H4 (cell line): ENCODE measurements around the gene UBA52. TPM values are rescaled to one million over a fixed set of nuclear protein-coding genes. Genes with fewer than 3 reads are reported as not detected.
"Not testable (repeated sequence)": the region's sequence is repeated elsewhere in the genome, so short reads cannot be mapped to it uniquely, and the experiment has no call there.

Source experiments
- DNase-seq: peaks from one replicate; pipeline ENCODE4 v3.0.0-alpha.2; 2015; ENCODE audit warnings: low spot score
- total RNA-seq: library from RNA; depleted of rRNA; stranded (reverse); fragments of >200 nt; shearing (Covaris generic); gene quantifications from 2 replicates; pipeline ENCODE4 v1.2.3, GENCODE V29; 2014; rRNA removed

The UBA52 gene
- 2,104 and 2,108 TPM in 2 replicates for total RNA-seq

DNA sequence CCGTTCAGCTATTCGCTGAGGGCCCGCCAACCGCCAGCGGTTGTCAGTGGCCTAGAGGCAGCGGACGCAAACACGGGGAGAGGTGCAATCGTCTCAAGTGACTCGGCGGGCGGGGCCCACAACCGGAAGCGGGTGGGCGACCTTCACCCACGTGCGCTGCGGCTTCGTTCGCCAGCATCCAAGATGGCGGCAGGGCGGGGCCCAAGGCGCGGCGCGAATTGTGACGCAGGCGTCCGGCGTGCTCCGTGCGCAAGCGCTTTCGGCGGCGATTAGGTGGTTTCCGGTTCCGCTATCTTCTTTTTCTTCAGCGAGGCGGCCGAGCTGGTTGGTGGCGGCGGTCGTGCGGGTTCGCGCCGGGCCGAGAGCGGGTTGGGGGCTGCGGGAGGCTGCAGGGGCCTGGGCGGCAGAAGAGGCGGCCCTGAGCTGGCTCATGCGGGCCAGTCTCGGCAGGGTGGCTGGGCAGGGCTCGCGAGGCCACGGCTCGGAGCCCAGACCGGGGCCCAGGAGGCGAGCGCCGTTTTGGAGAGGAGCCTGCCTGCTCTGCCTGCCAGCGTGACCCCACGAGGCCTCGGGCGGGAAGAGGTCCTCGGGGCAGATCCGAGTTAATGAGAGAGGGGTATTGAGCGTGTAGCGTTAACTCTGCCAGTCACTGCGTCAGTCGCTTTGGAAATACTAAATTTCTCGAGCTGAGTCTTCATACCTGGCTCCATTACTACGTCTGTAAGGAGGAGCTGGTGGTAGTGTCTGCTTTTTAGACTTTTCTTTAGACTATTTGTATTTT, at the start of gene UBA52:
Gene UBA52, plus strand, starts transcription at position 294 of the 781 bp plus-strand sequence. CDS start 1,444 bp downstream, outside the sequence.
- DNase-seq, result peak; percentile 97

DNA sequence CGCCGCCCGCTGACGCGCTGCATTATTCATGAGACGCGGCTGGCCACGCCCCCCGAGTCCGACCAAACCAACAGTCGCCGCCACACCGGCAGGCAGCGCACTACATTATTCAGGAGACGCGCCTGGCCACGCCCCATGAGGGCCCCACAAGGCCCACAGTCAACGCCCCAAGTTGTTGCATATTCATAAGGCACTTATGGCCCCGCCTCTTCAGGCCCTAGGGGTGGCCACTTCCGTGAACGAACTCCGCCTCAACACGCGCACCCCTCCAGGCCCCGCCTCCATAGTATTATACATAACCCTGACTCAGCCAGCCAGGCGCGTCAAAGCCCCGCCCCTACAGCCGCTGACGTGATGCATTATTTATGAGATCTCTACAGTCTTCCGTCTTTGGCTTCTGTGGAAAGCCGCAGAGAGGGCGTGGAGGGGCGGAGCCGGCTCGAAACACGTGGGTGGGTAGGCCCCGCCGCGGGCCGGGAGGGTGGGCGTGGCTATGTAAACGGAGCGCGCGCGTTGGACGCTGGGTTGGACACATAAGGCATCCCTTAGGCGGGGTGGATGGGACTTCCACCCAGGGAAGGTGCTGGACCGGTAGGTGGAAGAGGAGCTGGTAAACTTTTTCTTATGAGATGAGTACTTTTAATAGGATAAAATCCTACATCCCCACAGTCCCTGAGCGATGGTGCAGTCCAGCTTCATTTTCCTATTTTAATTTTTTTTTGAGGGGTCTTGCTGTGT, 49.4 kb upstream of the UBA52 start:
- peak; percentile 100 for DNase-seq

DNA sequence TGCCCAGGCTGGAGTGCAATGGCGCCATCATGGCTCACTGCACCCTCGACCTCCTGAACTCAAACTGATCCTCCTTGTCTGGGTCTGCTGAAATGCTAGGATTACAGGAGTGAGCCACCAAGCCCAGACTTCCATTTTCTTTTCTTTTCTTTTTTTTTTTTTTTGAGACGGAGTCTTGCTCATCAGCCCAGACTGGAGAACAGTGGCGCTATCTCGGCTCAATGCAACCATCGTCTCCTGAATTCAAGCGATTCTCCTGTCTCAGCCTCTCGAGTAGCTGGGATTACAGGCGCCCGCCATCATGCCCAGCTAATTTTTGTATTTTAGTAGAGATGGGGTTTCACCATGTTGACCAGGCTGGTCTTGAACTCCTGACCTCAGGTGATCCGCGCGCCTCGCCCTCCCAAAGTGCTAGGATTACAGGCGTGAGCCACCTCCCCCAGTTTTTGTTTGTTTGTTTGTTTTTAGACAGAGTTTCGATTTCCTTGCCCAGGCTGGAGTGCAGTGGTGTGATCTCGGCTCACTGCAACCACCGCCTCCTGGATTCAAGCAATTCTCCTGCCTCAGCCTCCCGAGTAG, 48.7 kb upstream of the UBA52 start:
- DNase-seq, result not testable (repeated sequence)

DNA sequence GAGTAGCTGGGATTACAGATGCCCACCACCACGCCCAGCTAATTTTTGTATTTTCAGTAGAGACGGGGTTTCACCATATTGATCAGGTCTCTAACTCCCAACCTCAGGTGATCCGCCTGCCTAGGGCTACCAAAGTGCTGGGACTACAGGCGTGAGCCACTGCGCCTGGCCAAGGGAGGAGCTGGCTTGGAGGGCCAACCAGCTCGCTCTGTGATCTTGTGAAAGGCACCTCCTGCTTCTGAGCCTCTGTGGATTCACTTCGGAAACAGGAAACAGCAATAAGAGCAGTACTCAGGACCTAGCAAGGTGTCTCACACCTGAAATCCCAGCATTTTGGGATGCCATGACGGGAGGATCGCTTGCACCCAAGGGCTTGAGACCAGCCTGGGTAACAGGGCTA, 47.8 kb upstream of the UBA52 start:
- no peak for DNase-seq

DNA sequence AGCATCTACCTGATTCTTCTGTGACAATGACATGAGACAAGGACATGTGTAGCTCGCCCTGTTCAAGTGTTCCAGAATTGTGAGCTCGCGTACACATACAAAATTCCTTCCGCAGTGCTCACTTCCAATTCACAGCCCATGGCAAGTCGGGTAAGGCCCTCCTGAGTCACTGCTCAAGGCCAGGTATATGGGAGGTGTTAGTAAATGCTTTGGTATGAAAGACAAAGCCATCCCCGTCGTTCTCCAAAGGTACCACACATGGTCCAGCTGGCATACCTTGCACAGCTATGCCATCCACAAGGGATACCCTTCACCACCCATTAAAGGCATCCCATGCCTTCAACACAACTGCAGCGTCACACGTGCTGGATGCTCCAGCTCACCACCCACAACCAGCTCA, 45.3 kb upstream of the UBA52 start:
- no peak for DNase-seq

DNA sequence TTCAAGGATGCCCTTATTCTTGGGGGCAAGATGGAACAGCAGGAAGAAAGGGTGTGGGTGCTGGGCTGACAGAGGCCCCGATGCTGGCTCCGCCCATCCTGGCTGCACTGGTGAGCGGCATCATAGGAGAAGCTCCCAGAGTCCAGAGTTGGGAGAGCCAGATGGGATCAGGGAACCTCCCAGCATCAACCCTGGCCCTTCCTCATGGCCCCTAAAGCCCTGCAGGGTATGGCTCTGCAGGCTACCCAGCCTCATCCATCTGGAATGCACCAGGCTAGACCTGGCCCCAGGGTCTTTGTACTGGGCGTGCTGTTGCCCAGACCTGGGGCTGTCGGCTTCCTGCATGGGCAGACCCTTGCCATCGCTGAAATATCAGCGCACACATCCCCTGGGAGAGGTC, 41.9 kb upstream of the UBA52 start:
- no peak for DNase-seq

DNA sequence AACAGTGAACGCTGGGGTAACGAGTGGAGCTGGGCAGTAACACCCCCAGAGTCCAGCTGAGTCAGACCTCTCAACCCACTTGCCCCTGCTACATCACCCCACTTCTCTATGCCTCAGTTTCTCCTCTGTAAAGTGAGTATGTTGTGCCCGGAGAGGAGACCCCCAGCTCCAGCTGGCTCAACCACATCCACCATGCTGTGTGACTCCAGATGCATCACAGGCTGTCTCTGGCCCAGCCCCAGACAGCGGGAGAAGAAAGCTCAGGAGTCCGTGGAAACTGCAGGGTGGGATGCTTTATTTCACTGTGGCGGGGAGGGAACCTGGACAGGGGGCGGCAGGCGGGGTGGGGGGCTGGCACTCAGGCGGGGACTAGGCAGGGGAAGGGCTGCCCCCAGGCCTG, 40.2 kb upstream of the UBA52 start:
- DNase-seq, result no peak

DNA sequence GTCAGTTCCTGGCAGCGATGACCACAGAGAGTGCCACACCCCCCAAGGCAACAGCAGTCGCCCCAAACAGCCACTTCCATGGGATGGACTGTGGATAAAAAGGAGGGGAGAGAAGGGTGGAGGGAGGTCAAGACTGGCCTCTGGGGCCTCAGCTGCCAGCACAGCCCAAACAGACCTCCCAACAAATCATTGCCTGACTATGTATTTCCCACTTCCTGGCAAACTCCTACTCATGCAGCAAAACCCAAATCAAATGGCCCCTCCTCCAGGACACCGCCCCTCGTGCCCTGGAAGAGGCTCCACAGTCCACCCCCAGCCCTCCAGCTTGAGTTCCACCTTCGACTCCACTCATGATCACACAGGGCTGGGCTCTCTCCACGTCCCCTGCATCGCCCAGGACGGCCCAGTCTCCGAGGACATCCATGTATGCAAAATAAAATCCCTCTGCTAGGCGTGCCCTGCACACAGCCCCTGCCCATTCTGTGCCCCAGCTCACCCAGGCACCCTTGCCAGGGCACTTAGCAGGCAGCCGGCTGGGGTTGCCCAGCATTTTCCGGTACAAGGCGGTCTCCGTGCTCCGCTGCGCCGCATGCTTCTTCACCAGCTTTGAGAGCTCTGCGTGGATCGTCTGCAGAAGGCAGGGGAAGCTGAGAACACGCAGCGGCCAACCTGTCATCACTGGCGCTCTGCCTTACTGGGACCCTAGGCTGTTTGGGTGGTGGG, 39.3 kb upstream of the UBA52 start:
- DNase-seq, result no peak

DNA sequence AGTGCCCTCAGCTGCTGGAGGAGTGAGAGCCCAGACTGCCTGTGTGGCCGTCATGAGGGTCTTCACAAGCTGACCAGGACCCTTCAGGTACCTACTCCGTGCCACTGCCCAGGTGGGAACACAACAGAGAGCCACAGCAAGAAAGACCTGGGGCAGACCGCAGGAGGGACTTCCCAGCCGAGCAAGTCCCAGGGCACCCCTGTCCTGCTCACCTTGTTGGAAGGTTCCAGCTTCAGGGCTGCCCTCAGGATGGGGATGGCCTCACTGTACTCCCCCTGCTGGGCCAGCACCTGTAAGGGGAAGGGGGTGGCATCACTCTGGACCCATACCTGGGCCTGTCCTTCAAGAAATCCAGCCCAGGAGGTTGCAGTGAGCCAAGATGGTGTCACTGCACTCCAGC, 38.6 kb upstream of the UBA52 start:
- DNase-seq, result no peak

DNA sequence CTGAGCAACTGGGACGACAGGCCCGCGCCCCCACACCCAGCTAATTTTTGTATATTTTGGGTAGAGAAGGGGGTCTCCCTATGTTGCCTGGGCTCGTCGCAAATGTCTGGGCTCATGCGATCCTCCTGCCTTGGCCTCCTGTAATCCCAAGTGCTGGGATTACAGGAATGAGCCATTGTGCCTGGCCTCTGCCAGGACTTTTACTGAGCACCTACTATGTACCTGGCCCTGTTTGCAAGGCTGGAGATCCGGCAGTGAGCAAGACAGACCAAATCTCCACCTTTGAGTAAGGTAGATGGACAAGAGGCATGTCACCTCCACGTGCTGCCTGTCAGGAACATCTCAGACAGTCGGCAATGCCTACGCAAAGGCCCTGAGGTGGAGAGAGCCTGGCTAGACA, 35.2 kb upstream of the UBA52 start:
- no peak for DNase-seq

DNA sequence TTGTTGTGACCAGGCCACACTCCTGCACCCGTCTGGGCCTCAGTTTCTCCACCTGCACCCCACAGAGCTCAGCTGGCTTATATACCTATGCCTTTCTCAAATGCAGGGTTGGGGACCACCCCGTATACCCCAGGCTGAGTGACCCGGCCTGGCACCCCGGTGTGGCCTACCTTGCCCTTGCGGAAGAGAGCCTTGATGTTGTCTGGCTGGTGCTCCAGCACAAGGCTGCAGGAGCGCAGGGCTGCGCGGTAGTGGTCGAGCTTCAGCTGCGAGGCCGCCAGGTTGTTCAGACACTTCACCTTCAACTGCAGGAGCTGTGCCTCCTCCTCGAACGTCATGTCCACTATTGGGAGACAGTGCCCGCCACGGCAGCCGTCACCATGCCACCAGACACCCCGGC, 34.2 kb upstream of the UBA52 start:
- no peak for DNase-seq

DNA sequence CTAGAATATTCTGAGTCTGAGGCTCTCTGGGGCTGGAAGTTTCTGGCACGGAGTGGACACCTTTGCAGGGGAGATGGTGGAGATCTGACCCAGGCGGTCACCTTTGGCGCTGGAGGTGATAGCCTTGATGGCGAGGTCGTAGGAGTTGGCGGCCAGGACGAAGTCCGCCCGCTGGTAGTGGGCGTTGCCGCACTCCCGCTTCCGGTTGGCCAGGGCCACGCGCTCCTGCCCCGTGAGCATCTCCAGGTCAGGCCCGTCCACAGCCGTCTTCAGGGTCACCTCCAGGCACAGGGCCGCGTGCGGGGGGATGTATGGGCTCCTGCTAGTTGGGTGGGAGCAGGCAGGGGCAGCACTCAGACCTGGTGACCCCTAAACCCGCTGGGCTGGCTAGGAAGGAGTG, 33.5 kb upstream of the UBA52 start:
- DNase-seq, result no peak

DNA sequence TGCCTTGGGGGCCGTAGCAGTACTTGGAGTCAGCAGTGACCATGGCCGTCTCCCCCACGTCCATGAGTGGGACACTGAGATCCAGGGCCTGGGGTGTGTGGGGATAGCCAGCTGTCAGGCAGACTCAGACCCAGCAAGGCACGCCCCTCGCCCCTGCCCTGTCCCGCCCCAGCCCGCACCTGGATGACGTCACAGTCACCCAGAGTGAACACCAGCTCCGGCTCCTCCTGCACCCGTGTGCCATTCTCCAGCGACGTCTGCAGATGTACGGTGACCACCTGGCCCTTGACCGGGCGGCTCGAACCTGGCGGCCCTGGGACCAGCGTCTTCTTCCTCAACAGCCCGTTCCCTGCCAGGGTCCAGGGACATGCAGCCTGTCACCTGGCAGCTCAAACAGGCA, 32.3 kb upstream of the UBA52 start:
- no peak for DNase-seq

DNA sequence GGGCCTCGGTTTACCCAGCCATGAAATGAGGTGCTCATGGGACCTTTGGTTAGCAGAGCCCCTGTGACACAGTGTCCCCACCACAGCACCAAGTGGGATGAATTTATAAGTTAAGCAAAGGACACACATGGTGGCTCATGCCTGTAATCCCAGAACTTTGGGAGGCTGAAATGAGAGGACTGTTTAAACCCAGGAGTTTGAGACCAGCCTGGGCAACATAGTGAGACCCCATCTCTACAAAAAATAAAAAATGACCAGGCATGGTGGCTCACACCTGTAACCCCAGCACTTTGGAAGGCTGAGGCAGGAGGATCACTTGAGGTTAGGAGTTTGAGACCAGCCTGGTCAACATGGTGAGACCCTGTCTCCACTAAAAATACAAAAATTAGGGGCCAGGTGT, 31.5 kb upstream of the UBA52 start:
- not testable (repeated sequence) for DNase-seq

DNA sequence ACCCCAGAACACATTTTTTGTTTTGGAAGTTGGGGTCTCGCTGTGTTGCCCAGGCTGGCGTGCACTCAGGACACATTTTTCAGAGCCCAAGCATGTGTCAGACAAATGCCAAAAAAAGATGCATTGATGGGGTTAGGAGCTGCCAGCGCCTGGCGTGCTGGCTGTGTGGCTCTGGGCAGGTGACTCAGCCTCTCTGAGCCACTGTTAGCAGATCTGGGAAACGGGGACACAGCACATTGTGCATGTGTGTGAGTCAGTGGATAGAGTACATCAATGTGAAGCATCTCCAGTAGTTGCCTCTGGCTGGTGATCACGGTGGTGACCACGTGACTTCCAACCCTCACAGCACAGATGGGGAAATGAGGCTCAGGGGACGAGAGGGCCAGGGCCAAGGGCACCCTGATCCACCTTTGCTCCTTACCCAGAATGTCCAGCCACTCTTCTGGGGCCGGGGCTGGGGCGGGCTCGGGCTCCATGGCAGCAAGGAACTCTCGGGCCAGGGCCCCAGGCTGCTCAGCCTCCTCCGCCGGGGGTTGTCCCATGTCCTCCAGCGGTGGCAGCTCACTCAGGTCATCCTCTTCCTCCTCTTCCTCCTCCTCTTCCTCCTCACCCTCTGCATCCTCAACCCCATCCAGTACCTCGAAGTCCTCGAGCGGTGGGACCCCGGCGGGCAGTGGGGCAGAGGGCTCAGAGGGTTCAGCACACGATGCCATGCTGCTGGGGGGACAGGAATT, 30.2 kb upstream of the UBA52 start:
- no peak for DNase-seq

DNA sequence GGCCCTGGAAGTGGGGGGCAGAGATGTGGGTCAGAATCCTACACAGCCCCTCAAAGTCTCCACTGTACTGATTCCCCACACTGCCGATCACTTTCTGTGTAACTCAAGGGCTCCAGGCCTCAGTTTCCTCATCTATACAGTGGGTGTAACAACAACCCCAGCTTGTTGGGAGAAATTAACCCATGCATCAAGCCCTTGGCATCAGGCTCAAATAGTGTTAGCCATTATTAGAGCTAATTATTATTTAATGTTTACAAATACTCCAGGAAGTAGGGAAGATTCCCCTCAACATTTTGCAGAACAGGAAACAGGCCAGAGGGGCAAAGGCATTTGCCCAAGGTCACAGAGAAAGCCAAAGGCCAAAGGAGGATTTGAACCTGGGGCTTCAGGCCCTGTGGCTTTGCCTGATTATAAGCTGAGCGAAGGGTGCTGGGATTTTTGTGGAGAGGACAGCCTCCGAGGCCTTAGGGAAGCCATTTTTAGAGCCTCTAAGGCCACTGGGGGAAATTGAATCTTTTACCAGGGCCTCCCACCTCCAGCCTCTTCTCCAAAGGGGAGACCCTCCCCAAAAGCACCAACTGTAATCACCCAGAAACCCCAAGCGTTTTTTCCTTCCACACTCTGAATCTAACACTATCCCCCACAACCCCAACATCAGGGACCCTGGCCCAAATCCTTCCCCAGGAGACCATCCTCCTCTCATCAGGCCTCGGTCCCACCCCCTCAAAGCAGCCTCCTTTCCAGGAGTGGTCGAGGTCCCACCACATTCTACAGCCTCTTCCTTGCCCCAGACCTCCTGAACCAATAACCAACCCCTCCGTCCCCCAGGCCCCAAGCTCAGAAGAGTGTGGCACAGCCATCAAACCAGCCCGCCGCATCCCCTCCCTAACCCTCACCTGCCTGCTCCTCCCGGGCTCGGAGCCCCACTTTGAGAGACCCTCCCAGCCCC, 29.4 kb upstream of the UBA52 start:
- DNase-seq, result no peak

DNA sequence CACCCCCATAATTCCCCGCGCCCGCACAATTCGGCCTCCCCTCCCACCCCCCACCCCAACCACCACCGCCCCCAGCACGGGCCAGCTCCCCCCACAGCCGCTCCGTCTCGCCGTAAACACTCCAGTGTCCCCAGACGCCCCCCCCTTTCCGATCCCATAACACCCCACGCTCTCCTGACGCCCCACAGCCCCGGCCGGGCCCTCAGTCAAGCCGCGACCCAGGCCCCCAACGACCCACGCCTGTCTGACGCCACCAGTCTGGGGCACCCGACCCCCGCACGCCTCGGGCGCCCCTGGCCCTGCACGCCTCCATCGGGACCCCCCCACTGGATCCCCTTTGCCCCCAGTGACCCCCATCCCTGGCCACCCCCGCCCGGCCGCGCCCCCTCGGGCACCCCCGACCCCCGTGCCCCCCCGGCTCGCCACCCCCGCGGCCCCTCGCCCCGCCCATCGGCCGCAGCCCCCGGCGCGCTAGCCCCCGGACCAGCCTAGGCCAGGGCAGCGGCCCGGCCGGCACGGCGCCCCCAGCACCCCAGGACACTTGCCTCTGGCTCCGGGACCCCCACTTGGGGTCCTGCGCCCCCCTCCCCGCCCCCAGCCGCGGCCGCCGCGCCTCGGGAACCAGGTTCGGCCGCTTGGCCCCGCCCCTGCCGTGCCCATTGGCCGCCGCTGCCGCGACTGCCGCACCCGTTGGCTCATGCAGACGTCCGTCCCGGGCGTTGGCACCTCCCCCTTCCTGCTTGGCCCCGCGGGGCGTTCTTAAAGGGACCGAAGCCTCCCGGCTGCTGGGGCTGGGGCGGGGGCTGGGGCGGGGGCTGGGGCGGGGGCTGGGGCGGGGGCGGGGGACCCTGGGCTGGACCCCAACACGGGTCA, 28.5 kb upstream of the UBA52 start, which contains the start of gene FKBP8:
Gene FKBP8, minus strand, starts transcription at position 633 of the 873 bp plus-strand sequence. CDS start 1,603 bp downstream, outside the sequence.
- DNase-seq, result peak; percentile 87

DNA sequence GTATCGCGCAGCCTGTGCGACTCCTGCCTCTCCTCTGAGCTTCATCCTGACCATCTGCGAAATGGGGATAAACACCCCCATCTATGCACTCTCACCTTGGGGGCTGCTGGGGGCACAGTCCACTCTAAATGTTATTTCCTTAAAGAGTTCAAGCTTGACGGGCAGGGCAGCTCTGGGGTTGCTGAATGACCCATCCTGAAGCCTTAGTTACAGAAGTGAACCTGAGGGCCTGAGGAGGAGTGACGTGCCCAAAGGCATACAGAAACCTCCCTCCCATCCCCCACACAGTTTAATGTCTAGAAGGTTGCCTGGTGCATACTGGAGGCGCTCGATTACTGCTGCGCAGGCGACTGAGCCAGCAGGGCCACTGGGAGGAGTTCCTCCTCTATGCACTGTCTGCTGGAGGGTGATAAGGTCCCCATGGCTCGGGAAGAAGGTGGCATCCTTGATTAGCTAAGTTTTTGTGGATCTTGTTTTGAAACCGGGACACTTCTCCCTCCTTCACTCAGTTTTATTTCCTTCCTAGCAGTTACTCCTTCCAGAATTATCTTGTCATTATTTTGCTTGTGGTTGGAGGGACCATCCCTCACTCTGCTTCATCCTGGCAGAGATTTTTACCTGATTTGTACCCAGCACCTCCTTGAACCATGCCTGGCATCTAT, 27.7 kb upstream of the UBA52 start:
- peak; percentile 56 for DNase-seq

DNA sequence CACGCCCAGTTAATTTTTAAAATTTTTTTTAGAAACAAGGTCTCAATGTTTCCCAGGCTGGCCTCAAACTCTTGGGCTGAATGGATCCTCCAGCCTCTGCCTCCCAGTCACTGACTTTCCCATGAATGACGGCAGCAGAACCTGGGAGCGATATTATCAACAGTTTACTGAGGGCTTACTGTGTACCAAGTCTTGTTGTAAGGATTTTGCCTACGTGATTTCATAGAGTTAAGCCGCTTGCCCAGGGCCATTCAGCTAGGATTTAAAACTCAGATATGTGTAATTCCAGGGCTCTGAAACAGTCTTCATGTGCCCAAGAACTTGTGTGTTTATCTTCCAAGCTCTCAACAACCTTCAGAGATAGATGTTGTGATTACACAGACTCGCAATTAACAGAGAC, 20.0 kb upstream of the UBA52 start:
- DNase-seq, result no peak
